Fibroblast of peridontal ligament (primary cell): ENCODE results near the gene E4F1.
A peak's percentile ranks its signal among the peaks of the same experiment; 100 is the strongest.
"Not testable (repeated sequence)": the region's sequence is repeated elsewhere in the genome, so short reads cannot be mapped to it uniquely, and the experiment has no call there.

Experiments
- DNase-seq: peaks from one replicate; pipeline ENCODE4 v3.0.0-alpha.2; 2010; ENCODE audit errors: extremely low read depth

E4F1 gene

DNA sequence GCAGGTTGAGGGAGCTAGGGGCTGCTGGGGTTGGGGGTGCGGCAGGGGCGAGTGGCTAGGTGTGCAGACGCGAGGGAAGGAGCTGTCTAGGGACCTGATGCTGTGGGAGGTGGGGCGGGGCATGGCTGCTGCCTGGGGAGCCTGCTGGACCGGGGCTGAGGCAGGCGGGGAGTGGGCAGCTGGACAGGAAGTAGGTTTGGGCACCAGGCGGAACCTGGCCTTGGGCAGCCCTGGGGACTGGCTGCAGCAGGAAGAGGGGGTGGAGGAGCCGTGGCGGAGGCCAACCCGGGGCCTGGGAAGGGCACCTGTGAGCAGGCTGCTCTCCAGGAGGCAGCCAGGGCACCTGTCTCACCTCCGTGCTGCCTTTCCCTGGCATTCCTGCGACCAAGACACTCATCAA, 7.0 kb downstream of the E4F1 start:
- no peak for DNase-seq

DNA sequence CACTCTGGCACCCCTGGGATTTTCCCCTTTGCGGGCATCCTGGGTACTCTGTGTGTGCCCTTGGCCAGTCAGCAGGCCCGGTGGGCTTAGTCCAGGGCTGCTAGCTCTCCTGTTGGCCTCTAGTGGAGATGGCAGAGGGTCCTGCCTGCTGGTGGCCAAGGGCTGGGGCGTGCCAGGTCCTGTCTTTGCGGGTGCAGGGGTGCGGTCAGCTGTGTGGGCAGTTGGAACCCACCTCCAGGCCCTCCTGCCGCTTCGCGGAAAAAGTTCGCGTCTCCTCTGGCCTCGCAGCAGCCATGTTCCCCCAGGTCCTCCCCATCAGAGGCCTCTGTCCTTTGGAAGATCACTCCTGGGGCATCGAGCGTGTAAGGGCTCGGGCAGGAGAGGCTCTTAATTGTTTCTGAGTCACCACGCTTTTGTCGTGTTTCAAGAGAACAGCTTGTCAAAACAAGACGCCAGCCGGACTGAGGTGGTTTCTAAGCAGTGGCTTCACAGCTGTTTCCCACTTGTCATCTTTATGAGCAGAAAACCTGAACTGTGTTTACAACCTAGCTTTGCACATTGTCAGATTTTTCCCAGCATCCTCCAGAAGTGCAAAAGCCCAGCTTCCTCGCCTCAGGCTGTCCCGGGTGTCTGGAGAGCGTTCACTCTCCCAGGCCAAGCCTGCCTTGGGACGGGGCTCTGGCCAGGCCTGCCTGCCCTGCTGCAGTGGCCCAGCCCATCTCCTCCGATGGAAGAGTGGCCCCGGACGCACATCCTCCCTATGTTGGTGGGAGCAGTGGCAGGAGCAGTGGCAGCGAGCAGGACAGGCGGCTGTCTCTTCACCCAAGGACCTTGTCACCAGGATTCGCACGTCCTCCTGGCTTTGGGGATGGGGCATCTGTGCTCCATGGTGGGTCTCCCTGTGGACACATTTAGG, 7.9 kb downstream of the E4F1 start:
- no peak for DNase-seq

DNA sequence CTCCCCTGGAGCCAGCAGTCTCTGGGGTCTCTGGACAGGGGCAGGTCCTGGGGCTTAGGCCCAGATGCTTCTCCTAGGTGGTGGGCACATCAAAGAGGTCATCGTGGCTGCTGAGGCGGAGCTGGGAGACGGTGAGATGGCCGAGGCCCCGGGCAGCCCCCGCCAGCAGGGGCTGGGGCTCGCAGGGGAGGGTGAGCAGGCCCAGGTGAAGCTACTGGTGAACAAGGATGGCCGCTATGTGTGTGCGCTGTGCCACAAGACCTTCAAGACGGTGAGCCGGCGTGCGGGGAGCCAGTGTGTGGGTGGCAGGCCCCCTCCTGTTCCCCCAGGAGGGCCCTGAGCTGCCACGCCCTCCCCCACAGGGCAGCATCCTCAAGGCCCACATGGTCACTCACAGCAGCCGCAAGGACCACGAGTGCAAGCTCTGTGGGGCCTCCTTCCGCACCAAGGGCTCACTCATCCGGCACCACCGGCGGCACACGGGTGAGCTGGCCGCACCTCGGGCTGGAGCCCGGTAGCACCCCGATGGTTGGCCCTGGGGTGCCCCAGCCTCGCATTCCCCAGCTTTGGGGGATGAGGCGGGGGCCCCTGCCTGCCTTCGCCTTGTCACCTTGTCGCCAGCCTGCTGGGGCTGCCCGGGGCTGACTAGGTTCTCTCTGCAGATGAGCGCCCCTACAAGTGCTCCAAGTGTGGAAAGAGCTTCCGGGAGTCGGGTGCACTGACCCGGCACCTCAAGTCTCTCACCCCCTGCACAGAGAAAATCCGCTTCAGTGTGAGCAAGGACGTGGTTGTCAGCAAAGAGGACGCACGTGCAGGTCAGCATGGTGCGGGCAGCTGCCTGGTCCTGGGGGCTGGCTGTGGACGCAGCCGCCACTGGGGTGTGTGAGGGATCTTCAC, 9.0 kb downstream of the E4F1 start:
- DNase-seq, result no peak

DNA sequence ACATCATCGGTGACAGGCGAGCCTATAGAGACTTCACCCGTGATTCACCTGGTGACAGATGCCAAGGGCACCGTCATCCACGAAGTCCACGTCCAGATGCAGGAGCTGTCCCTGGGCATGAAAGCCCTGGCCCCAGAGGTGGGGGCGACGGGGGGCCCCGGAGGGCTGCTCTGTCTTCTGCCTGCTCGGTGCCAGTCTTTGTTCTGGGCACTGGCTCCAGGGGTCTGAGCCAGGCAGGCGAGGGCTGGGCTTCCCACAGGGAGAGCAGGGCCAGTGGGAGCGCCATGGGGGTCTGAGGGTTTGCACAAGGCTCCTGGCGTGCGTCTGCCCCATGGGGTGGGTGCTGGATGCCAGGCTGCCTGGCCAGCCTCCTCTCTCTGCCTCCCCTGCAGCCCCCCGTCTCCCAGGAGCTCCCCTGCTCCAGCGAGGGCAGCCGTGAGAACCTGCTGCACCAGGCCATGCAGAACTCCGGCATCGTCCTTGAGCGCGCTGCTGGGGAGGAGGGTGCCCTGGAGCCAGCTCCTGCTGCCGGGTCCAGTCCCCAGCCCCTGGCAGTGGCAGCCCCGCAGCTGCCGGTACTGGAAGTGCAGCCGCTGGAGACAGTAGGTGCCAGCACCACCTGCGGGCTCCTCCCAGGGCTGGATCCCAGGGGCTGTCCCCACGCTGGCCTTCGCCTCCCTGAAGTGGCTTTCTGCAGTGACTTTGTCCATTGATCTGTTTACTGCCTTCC, 9.8 kb downstream of the E4F1 start:
- DNase-seq, result no peak

DNA sequence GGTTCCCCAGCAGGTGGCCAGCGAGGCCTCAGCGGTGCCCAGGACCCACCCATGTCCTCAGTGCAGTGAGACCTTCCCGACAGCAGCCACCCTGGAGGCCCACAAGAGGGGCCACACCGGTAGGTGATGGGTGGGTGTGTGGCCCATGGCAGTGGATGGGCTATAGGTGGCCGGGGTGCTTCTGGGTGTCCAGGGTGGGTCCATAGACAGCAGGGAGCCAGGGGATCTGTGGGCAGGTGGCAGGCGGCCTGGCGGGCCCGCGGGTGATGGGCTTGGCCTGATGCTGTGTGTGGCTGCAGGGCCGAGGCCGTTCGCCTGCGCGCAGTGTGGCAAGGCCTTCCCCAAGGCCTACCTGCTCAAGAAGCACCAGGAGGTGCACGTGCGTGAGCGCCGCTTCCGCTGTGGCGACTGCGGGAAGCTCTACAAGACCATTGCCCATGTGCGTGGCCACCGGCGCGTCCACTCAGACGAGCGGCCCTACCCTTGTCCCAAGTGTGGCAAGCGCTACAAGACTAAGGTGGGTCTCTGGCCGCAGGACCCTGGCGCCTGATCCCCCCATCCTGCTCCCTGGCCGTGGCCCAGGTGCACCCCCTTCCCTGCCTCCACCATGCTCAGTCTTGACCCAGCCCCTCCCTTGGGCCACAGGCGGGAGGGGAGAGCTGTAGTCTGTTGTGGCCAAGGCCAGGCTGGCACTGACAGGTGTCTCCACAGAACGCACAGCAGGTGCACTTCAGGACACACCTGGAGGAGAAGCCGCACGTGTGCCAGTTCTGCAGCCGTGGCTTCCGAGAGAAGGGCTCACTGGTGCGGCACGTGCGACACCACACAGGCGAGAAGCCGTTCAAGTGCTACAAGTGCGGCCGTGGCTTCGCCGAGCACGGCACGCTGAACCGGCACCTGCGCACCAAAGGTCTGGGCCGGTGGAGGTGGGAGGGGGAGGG, 10.8 kb downstream of the E4F1 start:
- DNase-seq, result no peak

DNA sequence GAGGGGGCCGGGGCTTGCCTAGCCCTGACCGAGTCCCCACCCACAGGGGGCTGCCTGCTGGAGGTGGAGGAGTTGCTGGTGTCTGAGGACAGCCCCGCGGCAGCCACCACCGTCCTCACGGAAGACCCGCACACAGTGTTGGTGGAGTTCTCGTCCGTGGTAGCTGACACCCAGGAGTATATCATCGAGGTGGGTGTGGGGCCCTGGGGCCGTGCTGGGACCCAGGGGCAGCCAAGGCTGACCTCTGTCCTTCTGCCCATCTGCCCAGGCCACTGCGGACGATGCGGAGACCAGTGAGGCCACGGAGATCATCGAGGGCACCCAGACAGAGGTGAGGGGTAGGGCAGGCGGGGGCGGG, 11.4 kb downstream of the E4F1 start:
- DNase-seq, result no peak

DNA sequence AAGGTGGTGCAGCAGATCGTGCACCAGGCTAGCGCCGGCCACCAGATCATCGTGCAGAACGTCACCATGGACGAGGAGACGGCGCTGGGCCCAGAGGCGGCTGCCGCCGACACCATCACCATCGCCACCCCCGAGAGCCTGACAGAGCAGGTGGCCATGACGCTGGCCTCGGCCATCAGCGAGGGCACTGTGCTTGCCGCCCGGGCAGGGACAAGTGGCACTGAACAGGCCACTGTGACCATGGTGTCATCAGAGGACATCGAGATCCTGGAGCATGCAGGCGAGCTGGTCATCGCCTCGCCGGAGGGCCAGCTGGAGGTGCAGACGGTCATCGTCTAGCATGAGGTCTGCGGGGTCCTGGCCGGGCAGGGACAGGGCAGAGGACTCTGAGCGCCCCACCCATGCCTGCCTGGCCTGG, 11.9 kb downstream of the E4F1 start:
- no peak for DNase-seq

DNA sequence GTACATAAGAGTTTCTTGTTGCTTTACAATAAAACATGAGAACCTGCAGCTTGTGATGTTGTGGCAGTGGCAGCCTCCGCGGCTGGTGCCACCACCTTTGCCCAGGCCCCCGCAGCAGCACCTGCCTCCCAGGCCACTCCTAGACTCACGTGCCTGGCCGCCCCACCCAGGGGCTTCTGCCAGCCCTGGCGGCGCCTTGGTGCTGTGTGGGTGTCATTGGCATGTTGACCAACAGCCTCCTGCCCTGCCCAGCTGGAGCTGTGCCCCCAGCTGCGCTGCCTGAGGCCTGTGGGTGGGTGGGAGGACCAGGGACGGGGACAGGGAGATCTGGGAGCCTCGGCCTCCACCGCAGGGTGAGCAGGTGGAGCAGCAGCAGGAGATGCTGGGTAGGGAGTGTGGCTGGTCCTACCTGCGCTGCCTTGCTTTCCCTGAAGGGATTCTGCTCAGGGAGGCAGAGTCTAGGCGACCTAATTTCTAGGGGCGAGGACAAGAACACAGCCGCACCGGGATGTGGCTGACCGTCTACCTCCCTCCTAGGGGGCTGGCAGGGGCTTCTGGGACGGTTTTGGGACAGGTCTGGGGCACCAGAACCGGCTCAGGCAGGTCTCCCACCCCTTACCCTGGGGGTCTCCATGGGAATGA, 12.4 kb downstream of the E4F1 start:
- no peak for DNase-seq

DNA sequence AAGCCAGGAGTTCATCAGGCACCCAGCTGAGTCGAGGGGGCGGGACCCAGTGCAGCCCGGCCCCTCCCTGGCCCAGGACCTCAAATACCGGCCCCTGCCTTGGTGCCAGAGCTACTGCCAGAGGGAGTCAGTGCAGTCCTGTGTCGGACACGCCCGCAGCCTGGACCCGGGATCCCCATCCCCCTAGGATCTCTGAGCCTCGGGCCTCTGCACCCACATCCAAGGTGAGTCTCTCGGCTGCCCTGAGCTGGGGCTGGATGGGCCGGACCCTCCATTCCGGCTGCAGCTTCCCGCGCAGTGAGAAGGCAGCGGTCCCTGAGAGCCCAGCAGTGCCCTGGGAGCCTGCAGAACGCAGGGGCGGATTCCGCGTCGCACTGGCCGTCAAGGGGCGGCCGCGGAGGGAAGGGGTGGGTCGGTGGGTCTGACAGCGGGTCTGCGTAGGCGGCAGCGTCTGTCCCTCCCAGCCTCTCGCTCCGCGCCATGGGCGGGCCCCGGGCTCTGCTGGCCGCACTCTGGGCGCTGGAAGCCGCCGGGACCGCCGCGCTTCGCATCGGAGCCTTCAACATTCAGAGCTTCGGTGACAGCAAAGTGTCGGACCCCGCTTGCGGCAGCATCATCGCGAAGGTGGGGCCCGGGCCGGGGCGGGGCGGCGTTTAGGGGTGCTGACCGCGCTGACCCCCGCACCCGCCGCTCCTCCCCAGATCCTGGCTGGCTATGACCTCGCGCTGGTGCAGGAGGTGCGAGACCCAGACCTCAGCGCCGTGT, 13.1 kb downstream of the E4F1 start, which contains the start of gene DNASE1L2:
Gene DNASE1L2 (plus strand): TSS at position 108 of the 765 bp plus-strand sequence. CDS start 373 bp downstream, at position 481.
- no peak for DNase-seq

DNA sequence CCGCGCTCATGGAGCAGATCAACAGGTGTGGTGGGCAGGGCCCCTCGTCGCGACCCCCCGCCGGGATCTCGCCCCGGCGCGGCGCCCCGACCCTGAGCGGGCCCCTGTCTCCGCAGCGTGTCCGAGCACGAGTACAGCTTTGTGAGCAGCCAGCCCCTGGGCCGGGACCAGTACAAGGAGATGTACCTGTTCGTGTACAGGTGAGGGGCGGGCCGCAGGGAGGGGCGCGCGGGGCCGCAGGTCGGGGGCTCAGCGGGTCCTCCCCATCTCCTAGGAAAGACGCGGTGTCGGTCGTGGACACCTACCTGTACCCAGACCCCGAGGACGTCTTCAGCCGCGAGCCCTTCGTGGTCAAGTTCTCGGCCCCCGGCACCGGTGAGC, 13.7 kb downstream of the E4F1 start:
- no peak for DNase-seq

DNA sequence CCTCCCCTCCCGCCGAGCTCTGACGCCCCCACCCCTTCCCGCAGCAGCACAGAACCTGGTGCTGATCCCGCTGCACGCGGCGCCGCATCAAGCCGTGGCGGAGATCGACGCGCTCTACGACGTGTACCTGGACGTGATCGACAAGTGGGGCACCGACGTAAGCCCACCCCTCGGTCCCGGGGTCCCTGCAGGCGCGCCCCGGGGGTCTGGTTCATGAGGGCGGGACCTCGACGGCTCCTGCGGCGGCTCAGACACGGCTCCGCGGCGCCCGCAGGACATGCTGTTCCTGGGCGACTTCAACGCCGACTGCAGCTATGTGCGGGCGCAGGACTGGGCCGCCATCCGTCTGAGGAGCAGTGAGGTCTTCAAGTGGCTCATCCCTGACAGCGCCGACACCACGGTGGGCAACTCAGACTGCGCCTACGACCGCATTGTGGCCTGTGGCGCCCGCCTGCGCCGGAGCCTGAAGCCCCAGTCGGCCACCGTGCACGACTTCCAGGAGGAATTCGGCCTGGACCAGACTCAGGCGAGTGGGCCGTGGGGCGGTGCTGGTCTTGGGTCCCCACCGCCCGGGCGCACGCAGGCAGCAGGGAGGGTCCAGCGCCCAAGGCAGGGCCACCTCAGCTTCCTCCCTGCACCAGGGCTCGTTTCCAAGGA, 14.2 kb downstream of the E4F1 start:
- no peak for DNase-seq

DNA sequence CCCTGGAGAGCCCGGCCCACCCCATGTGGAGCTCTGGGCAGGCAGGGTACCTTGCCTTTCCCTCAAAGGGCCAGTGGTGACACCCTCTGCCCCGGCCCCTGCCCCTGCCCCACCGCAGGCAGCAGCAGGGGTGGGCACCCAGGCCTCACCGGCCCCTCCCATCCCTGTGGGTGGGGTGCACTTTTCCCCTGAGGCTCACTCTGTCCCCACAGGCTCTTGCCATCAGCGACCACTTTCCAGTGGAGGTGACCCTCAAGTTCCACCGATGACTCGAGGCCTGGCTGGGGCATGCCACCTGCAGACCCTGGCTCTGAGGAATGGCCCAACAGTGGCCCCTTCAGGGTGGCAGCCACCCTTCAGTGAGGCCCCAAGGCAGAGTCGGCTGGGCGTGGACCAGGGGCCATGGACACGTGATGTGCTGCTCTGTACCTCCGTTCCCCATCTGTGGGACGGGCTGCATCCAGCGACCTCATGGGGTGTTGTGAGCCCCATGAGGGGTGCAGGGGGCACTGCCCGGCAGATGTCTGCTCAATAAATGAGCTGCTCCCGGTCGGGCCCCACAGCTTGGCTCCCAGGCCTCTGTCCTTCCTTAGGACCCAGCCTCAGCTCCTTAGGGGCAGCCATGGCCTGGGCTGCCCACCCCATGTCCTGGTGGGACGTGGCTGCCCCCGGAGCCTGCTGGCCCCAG, 14.9 kb downstream of the E4F1 start:
- no peak for DNase-seq

DNA sequence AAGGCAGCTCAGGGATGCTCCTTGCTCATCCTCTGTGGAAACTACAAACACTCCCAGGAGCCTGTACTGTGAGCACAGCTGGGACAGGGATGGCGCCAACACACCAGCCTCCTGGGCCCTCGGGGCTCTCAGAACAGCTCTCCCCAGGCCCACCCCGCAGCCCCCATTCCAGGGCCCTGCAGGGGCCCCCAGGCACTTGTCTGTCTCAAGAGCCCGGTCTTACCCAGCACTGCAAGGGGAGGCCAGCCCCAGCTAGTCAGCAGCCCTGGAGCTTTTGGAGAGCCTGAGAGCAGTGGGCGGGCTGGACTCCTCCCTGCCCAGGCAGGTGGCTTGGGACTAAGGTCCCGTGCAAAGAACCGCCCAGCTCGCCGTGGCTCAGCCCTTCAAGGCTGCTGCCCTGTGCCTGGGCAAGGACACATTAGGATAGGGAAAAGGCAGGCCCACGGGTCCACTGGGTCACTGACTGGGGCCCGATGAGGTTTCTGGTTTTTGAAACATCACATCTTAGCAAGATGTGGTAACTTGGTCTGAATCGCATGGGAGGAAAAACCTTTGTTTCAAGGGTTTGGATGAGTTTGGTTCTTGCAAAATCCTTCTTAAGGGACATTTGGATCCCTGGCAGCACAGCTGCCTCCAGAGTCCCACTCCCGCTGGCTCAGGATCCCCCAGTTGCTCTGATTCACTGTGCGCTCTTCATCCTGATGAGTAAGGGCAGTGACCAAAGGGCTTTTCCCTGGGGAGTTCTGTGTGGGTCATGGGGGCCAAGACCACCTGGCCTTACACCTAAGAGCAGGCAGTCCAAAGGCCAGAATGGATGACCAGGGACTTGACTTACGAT, 15.7 kb downstream of the E4F1 start:
- DNase-seq, result peak; percentile 9

DNA sequence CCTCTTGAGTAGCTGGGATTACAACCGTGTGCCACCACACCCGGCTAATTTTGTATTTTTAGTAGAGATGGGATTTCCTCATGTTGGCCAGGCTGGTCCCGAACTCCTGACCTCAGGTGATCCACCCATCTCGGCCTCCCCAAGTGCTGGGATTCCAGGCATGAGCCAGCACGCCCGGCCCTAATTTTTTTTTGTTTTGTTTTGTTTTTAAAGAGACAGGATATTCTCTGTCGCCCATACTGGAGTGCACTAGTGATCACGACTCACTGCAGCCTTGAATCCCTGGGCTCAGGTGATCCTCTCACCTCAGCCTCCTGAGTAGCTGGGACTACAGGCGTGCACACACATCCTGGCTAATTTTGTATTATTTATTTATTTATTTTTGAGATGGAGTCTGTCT, 16.9 kb downstream of the E4F1 start:
- not testable (repeated sequence) for DNase-seq

DNA sequence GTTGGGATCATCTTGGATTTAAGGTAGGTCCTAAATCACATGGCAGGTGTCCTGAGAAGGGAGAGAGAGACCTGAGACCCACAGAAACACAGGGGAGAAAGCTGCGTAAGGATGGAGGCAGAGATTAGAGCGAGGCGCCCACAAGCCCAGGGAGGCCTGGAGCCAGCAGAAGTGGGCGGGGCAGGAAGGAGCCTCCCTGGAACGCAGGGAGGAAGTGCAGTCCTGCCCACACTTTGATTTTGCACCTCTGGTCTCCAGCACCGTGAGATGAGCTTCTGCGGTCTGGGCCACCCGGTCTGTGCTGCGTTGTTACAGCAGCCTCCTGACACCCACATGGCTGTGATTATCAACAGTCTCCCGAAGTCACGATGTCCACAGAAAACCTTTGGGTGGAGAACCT, 19.2 kb downstream of the E4F1 start:
- DNase-seq, result no peak

DNA sequence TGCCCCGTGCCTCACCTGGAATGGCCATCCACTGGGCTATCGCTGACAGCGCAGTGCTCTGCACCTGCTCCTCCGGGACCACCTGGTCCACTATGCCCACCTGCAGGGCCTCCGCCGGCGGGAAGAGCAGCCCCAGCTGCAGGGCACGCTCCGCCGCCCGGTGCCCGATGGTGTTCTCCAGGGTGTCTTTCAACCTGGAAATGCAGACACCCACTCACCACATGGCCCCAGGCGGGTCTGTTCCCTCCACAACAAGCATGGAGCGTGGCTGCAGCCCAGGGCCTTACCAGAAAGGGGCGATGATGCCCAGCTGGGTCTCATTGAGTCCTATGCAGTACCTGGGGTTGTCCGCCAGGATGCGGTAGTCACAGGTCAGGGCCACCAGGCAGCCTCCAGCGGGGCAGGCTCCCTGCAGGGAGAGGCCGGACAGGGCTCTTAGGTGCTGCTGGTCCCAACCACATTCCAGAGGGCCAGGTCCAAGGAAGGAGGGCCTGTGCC, 19.7 kb downstream of the E4F1 start:
- no peak for DNase-seq

DNA sequence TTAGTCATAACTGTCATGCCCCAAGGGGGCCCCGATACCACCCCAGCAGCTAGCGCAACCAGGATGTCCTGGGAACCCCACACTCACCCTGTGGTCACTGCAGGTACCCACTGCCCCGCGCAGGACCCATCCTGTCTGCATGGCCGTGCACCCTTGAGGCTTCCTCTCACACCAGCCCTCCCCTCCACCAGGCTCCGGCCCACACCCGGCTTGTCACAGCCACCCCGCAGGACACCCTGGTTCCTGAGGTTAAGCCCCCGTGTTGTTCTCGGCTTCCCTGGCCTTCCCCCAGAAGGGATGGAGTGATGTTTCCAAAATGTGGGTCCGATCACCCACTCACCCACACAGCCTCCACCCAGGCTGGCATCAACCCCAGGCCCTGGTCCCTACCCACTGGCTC, 20.4 kb downstream of the E4F1 start:
- DNase-seq, result no peak
